GM19099 (cell line): Measurements from ENCODE around the gene FLRT2.

ENCODE experiments used
- POLR2A ChIP-seq: IDR thresholded peaks from 3 replicates; pipeline ENCODE4 v1.6.1; 2011; ENCODE audit warnings: low read depth; ENCODE audit not compliant: insufficient read length; ENCODE audit errors: extremely low read depth

The FLRT2 gene, protein sequence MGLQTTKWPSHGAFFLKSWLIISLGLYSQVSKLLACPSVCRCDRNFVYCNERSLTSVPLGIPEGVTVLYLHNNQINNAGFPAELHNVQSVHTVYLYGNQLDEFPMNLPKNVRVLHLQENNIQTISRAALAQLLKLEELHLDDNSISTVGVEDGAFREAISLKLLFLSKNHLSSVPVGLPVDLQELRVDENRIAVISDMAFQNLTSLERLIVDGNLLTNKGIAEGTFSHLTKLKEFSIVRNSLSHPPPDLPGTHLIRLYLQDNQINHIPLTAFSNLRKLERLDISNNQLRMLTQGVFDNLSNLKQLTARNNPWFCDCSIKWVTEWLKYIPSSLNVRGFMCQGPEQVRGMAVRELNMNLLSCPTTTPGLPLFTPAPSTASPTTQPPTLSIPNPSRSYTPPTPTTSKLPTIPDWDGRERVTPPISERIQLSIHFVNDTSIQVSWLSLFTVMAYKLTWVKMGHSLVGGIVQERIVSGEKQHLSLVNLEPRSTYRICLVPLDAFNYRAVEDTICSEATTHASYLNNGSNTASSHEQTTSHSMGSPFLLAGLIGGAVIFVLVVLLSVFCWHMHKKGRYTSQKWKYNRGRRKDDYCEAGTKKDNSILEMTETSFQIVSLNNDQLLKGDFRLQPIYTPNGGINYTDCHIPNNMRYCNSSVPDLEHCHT

DNA sequence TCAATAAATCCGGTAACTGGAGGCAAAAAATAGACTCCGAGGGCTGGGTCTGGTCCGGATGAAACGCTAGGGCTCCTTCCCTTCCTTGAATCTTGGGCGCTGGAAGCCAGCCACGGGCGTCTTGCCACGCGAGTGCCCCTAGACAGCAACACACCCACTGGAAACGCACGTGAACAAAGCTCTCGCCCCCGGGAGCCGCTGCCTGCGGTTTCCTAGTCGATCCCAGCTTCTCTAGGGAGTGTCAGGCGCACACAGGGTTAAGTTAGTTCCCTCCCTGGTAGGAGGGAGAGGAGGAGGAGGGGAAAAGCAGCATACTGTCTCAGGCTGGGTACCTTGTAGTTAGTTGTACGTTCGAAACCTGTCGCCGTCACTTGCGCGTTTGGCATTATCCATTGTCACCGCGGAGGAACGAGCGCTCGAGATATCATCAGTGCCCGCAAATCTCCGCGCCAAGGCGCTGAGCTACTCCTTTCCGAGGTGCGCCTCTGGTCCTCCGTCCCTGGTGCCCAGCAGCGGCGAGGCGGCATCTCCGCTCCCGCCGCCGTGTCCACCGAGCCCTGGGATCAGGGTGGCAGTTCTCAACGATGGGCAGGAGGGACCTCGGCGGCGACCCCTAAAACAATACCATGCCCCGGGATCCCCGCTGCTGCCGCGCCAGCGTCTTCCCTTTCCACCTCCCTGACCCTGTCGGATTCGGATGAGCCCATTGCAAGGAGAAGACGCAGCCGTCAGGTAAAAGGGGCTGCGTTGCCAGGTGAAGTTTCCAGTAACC lies at the start of gene FLRT2:
TSS of gene FLRT2 (plus strand) at position 342 of the 772 bp plus-strand sequence. CDS start 91,371 bp downstream, outside the sequence.
- no peak for TF ChIP-seq POLR2A

DNA sequence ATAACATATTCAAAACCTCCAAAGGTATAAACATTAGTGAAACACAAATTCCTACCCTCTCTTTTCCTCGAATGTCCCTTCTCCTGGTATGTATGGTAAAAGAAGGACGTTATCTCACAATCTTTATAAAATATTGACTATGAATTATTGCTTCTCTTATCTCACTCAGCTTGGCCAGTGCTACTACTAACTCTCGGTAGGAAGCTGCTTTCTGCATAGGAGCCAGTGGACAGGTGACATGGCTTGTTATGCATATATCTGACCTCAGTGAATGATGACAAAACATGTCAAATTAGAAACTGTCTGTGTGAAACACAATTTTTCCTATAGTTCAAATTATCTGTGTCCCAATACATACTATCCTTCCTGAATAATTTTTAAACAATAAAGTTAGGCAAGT lies 48.5 kb upstream of the FLRT2 start:
- no peak for TF ChIP-seq POLR2A

DNA sequence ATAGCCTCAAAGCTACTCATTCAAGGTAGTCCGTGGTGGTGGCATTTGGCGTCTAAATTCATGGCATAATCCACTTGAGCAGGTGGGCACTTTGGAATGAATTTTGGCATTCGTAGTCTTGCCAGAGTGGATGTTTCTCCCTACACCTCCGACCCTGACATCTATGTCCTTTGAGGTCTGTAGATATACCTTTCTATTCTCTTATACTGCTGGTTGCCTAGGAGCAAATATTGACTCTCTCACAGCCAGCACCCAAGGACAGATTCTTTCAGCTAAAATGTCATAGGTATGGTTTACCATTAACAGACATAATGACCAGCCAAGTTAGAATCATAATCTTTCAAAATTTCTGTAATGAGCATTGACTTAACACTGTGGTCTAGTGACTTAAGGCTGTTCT lies 47.4 kb upstream of the FLRT2 start:
- no peak for TF ChIP-seq POLR2A

DNA sequence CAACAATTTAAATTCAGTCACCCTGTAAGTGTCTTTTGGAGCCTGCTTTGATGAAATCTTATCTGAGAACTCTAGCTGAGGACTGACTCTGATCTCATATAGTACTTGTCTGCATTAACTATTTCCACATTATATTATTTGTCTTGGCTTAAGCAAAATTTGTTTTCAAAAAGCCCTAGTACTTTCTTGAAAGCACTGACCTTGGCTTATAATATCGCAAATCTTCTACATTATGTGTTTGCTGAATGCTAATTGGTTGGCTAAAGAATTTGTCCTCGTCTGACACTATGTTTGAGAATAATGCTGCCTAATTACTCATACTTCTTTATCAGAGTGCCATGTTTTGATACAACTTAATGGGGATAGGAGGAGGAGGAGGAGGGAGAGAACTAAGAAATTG lies 46.9 kb upstream of the FLRT2 start:
- no peak for TF ChIP-seq POLR2A

DNA sequence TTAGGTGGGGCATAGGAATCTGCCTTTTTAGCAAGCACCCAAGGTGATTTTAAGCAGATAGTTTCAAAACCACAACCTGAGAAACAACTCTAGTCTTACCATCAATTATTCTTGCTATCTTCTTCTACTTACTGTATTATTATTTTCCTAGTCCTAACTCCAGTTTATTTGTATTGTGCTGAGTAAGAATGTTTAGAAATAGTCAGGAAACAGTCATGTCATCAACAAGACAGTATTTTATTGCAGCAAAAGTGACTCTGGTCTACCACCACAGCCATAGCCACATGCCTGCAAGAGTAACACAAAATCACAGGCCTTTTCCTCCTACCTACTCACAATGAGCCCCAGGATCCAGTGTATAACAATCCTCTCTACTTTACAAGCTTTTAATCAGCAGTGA lies 46.3 kb upstream of the FLRT2 start:
- no peak for TF ChIP-seq POLR2A

DNA sequence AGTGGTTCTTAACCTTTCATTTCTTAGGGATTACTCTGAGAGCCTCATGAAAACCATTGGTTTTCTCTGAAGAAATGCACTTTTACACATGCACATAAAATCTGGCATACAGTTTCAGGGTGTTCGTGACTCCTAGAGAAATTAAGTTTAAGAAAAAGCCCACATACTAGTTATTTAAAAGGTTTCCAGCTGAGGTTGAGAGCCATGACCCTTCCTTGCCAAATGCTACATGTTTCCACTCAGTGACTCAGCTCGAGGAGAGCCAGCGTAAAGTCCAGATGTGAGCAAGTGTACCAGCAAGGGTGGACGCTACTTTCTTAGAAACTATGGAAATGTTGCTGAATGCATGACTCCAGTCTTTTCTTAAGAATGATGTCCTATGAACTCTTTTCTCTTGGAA lies 42.7 kb upstream of the FLRT2 start:
- TF ChIP-seq POLR2A, result no peak

DNA sequence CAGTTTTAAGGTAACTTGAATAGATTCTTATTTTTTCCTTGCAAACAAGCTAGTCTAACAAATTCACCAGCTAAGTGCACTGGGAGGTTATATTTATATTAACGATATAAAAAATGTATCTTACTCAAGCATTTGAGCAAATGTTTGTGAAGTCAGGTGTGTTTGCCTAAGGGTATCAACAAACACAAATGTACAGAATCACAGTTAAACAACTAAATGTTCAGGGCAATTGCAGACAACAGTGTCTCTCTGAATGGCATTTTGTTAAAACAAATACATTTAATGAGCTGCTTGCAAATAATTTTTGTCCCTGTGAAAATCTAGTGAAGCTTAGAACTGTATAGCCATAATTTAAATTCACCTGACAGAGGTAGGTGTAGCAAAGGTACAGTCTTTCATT lies 28.2 kb upstream of the FLRT2 start:
- no peak for TF ChIP-seq POLR2A

DNA sequence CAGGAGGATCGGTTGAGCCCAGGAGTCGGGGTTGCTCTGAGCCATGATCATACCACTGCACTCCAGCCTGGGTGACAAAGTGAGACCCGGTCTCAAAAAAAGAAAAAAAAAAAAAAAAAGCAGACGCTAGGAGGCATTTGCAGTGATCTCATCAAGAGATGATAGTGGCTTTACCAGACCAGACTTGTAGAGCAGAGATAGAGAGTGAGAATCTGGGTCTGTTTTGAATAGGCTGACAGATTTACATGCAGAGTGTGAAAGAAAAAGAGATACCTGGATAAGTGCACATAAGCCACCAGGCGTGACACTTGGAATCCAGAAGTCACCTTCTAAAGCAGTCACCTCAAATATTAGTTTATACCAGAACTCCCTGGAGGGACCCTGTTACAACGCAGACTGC lies 21.1 kb upstream of the FLRT2 start:
- TF ChIP-seq POLR2A, result no peak

DNA sequence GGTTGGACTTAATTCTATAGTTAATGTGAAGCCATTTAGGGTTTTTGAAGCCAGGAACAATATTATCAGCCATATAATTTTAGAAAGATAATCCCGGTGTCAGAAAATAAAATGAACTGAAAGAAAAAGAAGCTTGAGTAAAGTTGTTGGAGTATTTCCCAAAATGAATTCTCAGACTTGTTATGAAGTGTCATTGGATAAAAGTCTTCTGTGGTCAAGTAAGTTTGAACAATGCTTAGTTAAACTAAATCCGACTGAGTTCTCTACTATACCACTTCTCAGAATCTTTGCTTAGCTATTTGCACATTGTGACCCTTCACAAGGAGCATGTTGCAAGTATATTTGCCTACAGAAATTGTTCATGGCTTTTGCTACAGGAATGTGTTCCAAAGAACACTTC lies 17.5 kb upstream of the FLRT2 start:
- no peak for TF ChIP-seq POLR2A

DNA sequence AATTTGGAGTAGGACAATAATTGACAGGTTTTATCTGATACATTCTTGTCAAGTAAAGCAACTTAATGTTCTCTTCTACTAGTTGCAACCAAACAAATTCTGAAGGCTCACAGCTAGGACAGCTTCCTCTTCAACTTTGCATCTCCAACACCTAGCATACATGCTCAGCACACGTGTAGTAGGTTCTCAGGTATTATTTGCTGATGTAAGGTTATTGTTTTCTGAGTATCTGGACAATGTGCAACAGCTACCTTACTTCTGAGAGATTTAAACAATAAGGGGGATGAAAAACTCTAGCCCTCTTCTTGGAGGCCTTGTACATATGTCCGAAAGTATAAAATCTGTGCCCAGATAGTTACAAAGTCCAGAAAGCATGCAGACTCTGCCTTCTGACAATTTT lies 15.5 kb upstream of the FLRT2 start:
- no peak for TF ChIP-seq POLR2A

DNA sequence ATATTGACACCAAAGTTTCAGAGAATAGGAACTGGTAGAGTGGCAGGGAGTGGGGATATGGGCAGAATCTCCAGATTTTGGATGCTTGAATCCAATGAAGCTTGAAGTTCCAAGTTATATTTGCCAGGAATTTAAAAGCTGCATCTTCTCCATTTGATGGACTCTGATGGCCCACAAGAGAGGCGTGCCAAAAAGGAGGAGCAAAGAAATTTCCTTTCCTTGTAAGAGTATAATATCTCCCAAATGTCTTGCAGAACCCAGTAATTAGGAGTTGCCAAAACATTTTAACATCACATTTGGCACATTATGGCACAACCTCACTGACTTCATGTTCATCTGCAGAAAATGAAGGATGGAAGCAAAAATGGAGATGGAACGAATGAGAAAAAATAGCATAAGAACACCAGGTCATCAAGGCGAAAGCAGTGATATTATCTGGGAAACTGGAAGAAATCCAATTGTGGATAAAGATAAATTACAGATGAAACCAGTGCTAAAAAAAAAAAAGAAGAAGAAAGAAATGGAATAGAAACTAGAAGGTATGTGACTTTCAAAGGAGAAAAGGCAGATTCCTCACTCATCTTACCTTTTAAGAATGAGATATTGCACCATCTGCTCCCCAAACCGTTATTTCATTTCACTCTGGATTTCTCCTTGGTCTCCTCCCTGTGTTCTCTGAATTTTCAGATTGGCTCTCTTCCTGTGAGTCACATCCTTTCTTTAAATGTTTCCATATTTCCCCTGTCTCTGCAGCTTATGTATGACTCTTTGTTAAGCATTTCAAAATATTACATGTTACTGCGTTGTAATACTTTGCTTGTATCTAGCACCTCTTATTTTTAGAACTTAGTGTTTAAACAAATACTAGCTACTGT lies 13.5 kb upstream of the FLRT2 start:
- no peak for TF ChIP-seq POLR2A

DNA sequence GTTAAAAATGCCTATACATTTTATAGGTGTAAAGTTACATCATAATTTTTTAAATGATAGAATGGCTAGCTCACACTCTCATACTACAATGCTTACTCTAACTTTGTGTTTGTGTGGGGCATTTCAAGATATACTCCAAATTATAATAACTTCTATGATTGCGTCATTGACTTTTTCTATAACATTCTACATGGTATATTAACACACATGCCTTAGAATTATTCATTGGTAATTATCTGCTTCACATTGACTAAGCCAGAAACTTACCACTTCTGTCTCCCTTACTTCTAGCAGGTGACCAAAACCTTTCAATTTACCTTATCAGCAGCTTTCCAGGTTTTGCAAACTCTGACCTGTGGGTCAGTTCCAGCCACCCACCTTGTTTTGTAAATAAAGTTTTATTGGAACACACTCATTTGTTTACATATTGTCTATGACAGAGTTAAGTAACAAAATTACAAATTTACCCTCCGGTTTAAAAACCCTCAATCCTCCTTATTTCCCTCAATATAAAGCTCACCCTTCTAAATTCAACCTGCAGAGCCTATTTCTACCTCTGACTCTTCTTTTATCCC lies 12.7 kb upstream of the FLRT2 start:
- TF ChIP-seq POLR2A, result no peak

DNA sequence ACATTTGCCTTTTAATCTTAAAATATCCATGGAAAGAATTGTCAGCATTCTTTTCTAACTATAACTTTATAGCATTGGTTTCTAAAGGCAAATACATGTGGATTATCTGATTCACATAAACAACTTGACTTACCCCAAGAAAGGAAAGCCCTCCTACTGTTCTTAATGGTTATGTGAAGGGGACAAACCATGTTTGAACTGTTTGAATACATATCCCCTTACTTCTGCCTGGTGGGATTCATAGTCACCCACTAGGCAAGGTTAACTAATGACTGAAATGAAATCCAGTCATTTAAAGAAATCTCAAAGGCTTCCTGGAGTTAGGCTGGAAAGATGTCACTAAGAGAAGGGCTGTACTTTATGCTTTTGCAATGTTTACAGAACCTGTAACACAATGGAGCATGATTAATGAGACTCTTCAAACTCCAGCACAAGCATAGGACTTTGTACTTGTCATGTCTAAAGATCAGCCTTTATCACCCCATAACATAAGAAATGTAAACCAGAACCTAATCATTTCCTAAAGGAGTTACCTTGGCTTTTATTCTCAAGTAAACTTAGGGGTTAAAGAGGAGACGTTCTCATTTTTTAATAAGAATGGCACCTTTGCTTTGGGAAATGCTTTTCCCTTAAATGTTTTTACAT lies 10.2 kb upstream of the FLRT2 start:
- no peak for TF ChIP-seq POLR2A

DNA sequence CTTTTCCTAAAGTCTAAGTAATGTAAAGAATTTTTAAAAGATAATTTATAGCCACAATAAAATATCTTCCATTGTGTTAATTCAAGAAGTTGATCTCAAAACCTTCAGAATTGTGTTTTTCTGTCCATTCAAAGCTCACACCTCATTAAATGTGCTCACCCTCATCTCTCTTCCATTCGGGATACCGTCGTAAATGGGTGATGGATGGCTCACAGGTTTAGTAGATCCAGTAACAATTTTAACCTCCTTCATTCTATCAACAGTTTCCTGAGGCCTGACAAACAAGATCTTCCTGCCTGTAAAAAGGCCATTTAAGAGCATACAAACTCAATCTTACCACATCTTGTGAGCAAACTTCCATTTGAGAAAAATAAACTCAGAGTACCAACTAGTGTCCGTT lies 9.4 kb upstream of the FLRT2 start:
- no peak for TF ChIP-seq POLR2A
